Smooth muscle cell (in vitro differentiated cells): ENCODE results near the gene DUSP12. TPM values are rescaled to one million over a fixed set of nuclear protein-coding genes. Genes with fewer than 3 reads are reported as not detected.
"Not testable (repeated sequence)": the region's sequence is repeated elsewhere in the genome, so short reads cannot be mapped to it uniquely, and the experiment has no call there.

ENCODE experiments used
- DNase-seq: peaks from one replicate; lab custom pipeline; 2025; ENCODE audit not compliant: unreplicated experiment; lab: John Stamatoyannopoulos, UW
- H2AFZ ChIP-seq: fragments of 200-600 bp; sonication (generic); 2 replicates; pipeline ENCODE4 v1.6.0; 2016; ENCODE audit warnings: antibody characterized with exemption, low read depth, mild to moderate bottlenecking
- H3F3A ChIP-seq: fragments of 200-600 bp; sonication (generic); 2 replicates; pipeline ENCODE4 v1.6.0; 2017; ENCODE audit warnings: antibody characterized with exemption, low read depth
- H3K27ac ChIP-seq: fragments of 200-600 bp; sonication (generic); 2 replicates; pipeline ENCODE4 v1.5.1; 2016; ENCODE audit warnings: low read depth, mild to moderate bottlenecking
- H3K27me3 ChIP-seq: fragments of 200-600 bp; sonication (generic); 2 replicates; pipeline ENCODE4 v1.6.1; 2016; ENCODE audit warnings: low read depth, mild to moderate bottlenecking
- H3K36me3 ChIP-seq: fragments of 200-600 bp; sonication (generic); 2 replicates; pipeline ENCODE4 v1.5.1; 2016; ENCODE audit warnings: low read depth
- H3K4me1 ChIP-seq: fragments of 200-600 bp; sonication (generic); 2 replicates; pipeline ENCODE4 v1.5.1; 2016; ENCODE audit warnings: low read depth
- H3K4me2 ChIP-seq: fragments of 200-600 bp; sonication (generic); 2 replicates; pipeline ENCODE4 v1.6.0; 2016; ENCODE audit warnings: mild to moderate bottlenecking
- H3K4me3 ChIP-seq: fragments of 200-600 bp; sonication (generic); 2 replicates; pipeline ENCODE4 v1.5.1; 2016; ENCODE audit warnings: mild to moderate bottlenecking
- H3K79me2 ChIP-seq: fragments of 200-600 bp; sonication (generic); 2 replicates; pipeline ENCODE4 v1.6.0; 2016; ENCODE audit warnings: low read depth, mild to moderate bottlenecking
- H3K9ac ChIP-seq: fragments of 200-600 bp; sonication (generic); 2 replicates; pipeline ENCODE4 v1.6.0; 2016; ENCODE audit warnings: low read depth
- H3K9me3 ChIP-seq: fragments of 200-600 bp; sonication (generic); replicated peaks from 2 replicates; pipeline ENCODE4 v1.5.1; 2016; ENCODE audit warnings: low read depth
- H4K20me1 ChIP-seq: fragments of 200-600 bp; sonication (generic); 2 replicates; pipeline ENCODE4 v1.6.0; 2016; ENCODE audit warnings: low read depth
- WGBS: methylation state at CpG from one replicate; pipeline ENCODE4 v1.1.7; 2016; ENCODE audit warnings: low lambda C conversion rate; 5-methylcytosine and 5-hydroxymethylcytosine counted together
- polyA plus RNA-seq: library from polyadenylated mRNA; unstranded; fragments of >200 nt; fragmentation: Nextera tagmentation; extraction: Ambion mirVana; gene quantifications from 2 replicates; pipeline ENCODE4 v1.2.1, GENCODE V29; 2016
- total RNA-seq: library from RNA; depleted of rRNA; stranded (reverse); fragments of >200 nt; gene quantifications from 2 replicates; pipeline ENCODE4 v1.2.3, GENCODE V29; 2014
- TF ChIP-seq, protein P1 (sequence below): fragments of 200-600 bp; sonication (generic); IDR thresholded peaks from 2 replicates; pipeline ENCODE4 v1.5.1; 2017; ENCODE audit warnings: borderline replicate concordance, mild to moderate bottlenecking, antibody characterized with exemption; ENCODE audit not compliant: insufficient read depth, poor library complexity, severe bottlenecking

The DUSP12 gene
- total and polyA plus RNA-seq, 2 experiments from 2014 or later, result 41.8 to 45.7 TPM

- Histone ChIP-seq H2AFZ (no peak overlapping the region), H3K4me2 (no peak overlapping the region), H3F3A (no peaks in the 10 kb centered on the region), H3K27me3 (no peaks in the 10 kb centered on the region), H3K9ac (no peak overlapping the region), H3K9me3 (no peaks in the 10 kb centered on the region), H4K20me1 (peaks cover 23% of the 10 kb centered on the region), H3K27ac (no peak overlapping the region), H3K36me3 (no peaks in the 10 kb centered on the region), H3K79me2 (peaks cover 53% of the 10 kb centered on the region), H3K4me3 (no peak overlapping the region), H3K4me1 (peaks cover 9% of the 10 kb centered on the region)
- TF ChIP-seq, protein P1, sequence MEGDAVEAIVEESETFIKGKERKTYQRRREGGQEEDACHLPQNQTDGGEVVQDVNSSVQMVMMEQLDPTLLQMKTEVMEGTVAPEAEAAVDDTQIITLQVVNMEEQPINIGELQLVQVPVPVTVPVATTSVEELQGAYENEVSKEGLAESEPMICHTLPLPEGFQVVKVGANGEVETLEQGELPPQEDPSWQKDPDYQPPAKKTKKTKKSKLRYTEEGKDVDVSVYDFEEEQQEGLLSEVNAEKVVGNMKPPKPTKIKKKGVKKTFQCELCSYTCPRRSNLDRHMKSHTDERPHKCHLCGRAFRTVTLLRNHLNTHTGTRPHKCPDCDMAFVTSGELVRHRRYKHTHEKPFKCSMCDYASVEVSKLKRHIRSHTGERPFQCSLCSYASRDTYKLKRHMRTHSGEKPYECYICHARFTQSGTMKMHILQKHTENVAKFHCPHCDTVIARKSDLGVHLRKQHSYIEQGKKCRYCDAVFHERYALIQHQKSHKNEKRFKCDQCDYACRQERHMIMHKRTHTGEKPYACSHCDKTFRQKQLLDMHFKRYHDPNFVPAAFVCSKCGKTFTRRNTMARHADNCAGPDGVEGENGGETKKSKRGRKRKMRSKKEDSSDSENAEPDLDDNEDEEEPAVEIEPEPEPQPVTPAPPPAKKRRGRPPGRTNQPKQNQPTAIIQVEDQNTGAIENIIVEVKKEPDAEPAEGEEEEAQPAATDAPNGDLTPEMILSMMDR, result no peak
- no peak for DNase-seq
Observed at GRCh38 chr1:161768986-161769672, 19.5 kb downstream of the DUSP12 start.

GRCh38 chr1:161769673-161770045, 20.1 kb downstream of the DUSP12 start:
- H3K79me2 ChIP-seq, result peaks cover 57% of the 10 kb centered on the region
- not testable (repeated sequence) for H3K4me1 ChIP-seq, H2AFZ ChIP-seq, DNase-seq, H3K9me3 ChIP-seq, H3K27ac ChIP-seq, H3K27me3 ChIP-seq, H3K4me3 ChIP-seq, H3F3A ChIP-seq, H3K36me3 ChIP-seq, H3K9ac ChIP-seq, H3K4me2 ChIP-seq
- WGBS, result 96% methylated on average over 5 of the region's 5 CpGs
- H4K20me1 ChIP-seq, result peaks cover 26% of the 10 kb centered on the region

- WGBS, result 97% methylated on average over 3 of the region's 3 CpGs
- H3K9ac ChIP-seq, result no peak overlapping the region
- TF ChIP-seq, protein P1, result no peak
- no peak overlapping the region for H3K27ac ChIP-seq
- H3K36me3 ChIP-seq, result no peaks in the 10 kb centered on the region
- peaks cover 9% of the 10 kb centered on the region for H3K4me1 ChIP-seq
- H4K20me1 ChIP-seq, result peaks cover 32% of the 10 kb centered on the region
- H3K79me2 ChIP-seq, result peaks cover 61% of the 10 kb centered on the region
- DNase-seq, result no peak
- H3K9me3 ChIP-seq, result no peaks in the 10 kb centered on the region
- H3K4me2 ChIP-seq, result no peak overlapping the region
- no peaks in the 10 kb centered on the region for H3K27me3 ChIP-seq
- no peaks in the 10 kb centered on the region for H3F3A ChIP-seq
- H2AFZ ChIP-seq, result no peak overlapping the region
- no peak overlapping the region for H3K4me3 ChIP-seq
Observed at GRCh38 chr1:161770250-161770649, 20.7 kb downstream of the DUSP12 start.

DNA sequence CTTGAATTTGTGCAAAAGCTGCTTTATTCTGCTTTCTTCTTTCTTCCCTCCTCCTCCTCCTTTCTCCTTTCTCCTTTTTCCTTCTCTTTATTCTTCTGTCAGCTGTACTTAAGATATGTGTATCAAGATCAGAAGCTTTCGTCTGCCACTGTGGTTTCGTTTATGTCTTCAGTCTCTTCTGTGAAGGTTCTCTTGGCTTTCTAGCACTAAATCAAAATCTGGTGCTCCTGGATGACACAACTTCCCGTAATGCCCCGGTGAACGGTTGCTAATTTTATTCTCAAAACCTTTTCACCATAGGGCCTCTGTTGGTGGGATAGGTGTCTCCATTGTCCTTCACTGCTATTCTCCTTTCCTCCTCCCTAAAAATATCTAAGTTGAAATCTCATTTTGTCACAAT, 21.6 kb downstream of the DUSP12 start:
- H3K27me3 ChIP-seq, result no peaks in the 10 kb centered on the region
- H3K36me3 ChIP-seq, result no peaks in the 10 kb centered on the region
- H4K20me1 ChIP-seq, result peaks cover 40% of the 10 kb centered on the region
- WGBS, result 98% methylated on average over 5 of the region's 5 CpGs
- H3K9me3 ChIP-seq, result no peaks in the 10 kb centered on the region
- DNase-seq, result no peak
- TF ChIP-seq, protein P1, result no peak
- H2AFZ ChIP-seq, result no peak overlapping the region
- H3K4me2 ChIP-seq, result no peak overlapping the region
- H3F3A ChIP-seq, result no peaks in the 10 kb centered on the region
- H3K4me1 ChIP-seq, result peaks cover 9% of the 10 kb centered on the region
- no peak overlapping the region for H3K9ac ChIP-seq
- H3K79me2 ChIP-seq, result peaks cover 59% of the 10 kb centered on the region
- no peak overlapping the region for H3K4me3 ChIP-seq
- H3K27ac ChIP-seq, result no peak overlapping the region
